ENCODE data around the gene RASSF8. TPM values are rescaled to one million over a fixed set of nuclear protein-coding genes. Genes with fewer than 3 reads are reported as not detected.

RASSF8 gene
- total and polyA plus RNA-seq, 11 donors: 5.2 to 44.6 (median 28.5) TPM

DNA sequence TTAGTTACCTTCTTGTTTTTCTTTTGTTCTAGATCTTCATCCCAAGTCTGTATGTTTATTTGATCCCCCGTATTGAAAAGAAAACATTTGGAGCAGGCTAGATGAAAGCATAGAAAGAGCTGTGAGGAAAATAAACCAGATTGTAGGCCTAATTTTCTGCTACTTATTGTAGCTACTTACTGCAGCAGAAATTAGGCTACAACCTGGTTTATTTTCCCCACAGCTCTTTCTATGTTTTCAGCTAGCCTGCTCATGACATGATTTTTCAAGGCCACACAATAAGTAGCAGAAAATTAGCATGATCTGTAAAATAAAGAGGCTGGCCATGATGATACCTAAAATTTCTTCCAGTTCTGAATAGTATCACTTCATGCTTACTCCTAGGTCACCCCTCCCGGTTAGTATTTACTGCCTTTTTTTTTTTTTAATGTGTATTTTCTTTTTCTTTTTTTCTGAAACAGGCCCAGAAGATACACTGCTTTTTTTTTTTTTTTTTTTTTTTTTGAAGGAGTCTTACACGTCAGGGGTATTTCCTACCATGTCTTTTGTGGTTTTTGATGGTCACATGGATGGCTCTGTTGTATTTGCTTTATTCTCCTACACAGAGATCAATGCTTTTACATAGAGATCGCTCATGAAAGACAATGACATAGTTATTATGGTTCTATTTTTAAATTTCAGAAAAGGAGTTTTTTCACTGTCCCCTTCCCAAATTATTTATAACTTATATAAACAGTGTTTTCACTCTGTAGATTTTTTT is 134.0 kb downstream of the RASSF8 start:
- intact Hi-C loops (cut with DNase I): loop anchor here in 5 of 10 donors (2.0 to 10.0 kb wide), 5 partner anchors 522 to 658 kb away; no protein-coding TSS in a partner anchor
- Histone ChIP-seq H3K4me3 (no peak overlapping the region), H3K4me1 (peaks cover 0 to 5% (median 0%) of the 10 kb centered on the region in 12 donors), H3K9me3 (no peaks in the 10 kb centered on the region), H3K36me3 (no peaks in the 10 kb centered on the region), H3K27ac (no peak overlapping the region), H3K27me3 (no peaks in the 10 kb centered on the region)
- no peak for DNase-seq
- no peak for ATAC-seq
- WGBS, 4 donors: 85 to 93% (median 91%) methylated on average over 4 of the region's 4 CpGs
- TF ChIP-seq CTCF (IDR thresholded peaks at IDR 0.05) (no peak), POLR2A (IDR thresholded peaks at IDR 0.05) (no peak)

GRCh38 chr12:26095186-26095585 is 136.7 kb downstream of the RASSF8 start:
- no peaks in the 10 kb centered on the region for H3K36me3 ChIP-seq
- no peak for ATAC-seq
- intact Hi-C loops (cut with DNase I): loop anchor here in 8 of 10 donors (5.0 to 10.0 kb wide), 6 partner anchors 520 to 660 kb away; no protein-coding TSS in a partner anchor
- no peaks in the 10 kb centered on the region for H3K27me3 ChIP-seq
- TF ChIP-seq POLR2A (IDR thresholded peaks at IDR 0.05) (no peak), CTCF (IDR thresholded peaks at IDR 0.05) (no peak)
- no peak for DNase-seq
- peaks cover 0 to 5% (median 0%) of the 10 kb centered on the region in 12 donors for H3K4me1 ChIP-seq
- no peaks in the 10 kb centered on the region for H3K9me3 ChIP-seq
- H3K27ac ChIP-seq: no peak overlapping the region
- no peak overlapping the region for H3K4me3 ChIP-seq
- 95 to 98% (median 97%) methylated on average over 2 of the region's 2 CpGs for WGBS, 4 donors

DNA sequence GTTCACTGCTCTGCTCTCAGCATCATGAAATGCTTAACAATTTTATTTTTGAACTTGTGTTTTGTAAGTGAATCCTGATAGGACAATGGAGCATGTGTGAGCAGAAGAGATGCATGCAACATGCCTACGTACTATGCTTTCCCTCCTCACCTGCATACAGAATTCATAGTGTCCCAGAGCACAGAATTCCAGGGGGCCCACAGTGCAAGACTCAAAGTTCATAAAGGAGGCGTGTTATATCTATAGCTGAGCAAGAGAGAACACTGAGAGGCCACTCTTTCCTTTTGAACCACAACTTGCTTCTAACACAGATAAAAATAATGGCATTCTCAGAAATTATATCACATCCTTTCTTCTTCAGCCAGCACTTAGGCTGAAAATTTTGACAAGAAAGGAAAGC is 137.6 kb downstream of the RASSF8 start:
- no peak for DNase-seq
- Histone ChIP-seq H3K27ac (no peak overlapping the region), H3K36me3 (no peaks in the 10 kb centered on the region), H3K4me1 (peaks cover 0 to 5% (median 0%) of the 10 kb centered on the region in 12 donors), H3K27me3 (no peaks in the 10 kb centered on the region), H3K9me3 (no peaks in the 10 kb centered on the region), H3K4me3 (no peak overlapping the region)
- ATAC-seq: no peak
- intact Hi-C loops (cut with DNase I): loop anchor here in 9 of 10 donors (2.0 to 10.0 kb wide), 7 partner anchors 519 to 661 kb away; no protein-coding TSS in a partner anchor
- no peak for TF ChIP-seq CTCF (IDR thresholded peaks at IDR 0.05)
- no peak for TF ChIP-seq POLR2A (IDR thresholded peaks at IDR 0.05)
- WGBS, 4 donors: 91 to 94% (median 93%) methylated on average over 2 of the region's 2 CpGs

DNA sequence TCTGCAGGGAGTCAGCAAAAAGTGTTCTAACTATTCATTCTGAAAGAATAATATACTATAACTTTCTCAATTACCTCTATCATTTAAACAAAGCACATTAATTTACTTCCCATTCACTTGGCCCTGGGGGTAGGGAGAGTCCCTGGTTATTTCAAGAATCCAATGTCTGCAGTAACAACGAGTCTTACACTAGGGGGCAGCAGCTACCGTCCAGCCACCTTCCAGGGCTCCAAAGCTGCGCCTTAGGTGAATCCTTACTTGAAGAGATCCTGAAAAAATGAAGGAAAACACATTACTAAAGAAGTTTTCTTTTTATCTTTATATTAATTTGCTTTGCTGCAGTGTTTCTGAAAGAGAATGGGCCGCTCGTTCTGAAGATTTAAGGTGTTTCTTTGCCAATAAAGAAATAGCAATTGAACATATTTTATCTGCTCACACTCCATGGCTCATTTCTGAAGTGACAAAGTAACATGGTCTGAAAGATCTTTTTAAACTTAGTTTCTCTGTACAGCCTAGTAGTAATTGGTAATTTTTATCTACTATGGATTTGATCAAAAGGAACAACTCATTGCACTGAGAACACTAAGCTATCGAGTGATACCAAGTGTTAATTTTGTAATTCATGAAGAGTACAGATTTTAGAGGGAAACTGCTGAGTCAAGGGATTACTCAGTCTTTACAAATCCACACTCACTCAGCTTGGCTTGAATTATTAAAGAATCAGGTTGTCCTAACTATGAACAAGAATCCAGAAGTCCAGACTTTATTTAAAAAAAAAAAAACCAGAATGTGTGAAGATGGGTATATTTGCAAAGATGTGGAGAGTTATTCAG is 138.8 kb downstream of the RASSF8 start:
- Histone ChIP-seq H3K4me3 (no peak overlapping the region), H3K9me3 (no peaks in the 10 kb centered on the region), H3K36me3 (no peaks in the 10 kb centered on the region), H3K4me1 (peaks cover 0 to 5% (median 0%) of the 10 kb centered on the region in 12 donors), H3K27me3 (no peaks in the 10 kb centered on the region), H3K27ac (no peak overlapping the region)
- ATAC-seq (peak; percentile 77 to 98 (median 94)), DNase-seq (peak; percentile 64 to 74 (median 73))
- intact Hi-C loops (cut with DNase I): loop anchor here in 9 of 10 donors (1.0 to 10.0 kb wide), 8 partner anchors 518 to 662 kb away; no protein-coding TSS in a partner anchor
- no peak for TF ChIP-seq POLR2A (IDR thresholded peaks at IDR 0.05)
- peak; percentile 92 to 98 (median 96) for TF ChIP-seq CTCF (IDR thresholded peaks at IDR 0.05)
- 15 to 18% (median 16%) methylated on average over 6 of the region's 6 CpGs for WGBS, 4 donors

Data from heart left ventricle (tissue), 16 donors.